GM18858 (cell line): ENCODE measurements around the gene VHLL.

Experiments used
- ATAC-seq: cut with Tn5 transposase; IDR thresholded peaks from one replicate; pipeline ENCODE4 v1.9.1; 2021; ENCODE audit not compliant: unreplicated experiment

VHLL gene

GRCh38 chr1:156291226-156292061 lies 7.7 kb downstream of the VHLL start:
- ATAC-seq, result no peak

DNA sequence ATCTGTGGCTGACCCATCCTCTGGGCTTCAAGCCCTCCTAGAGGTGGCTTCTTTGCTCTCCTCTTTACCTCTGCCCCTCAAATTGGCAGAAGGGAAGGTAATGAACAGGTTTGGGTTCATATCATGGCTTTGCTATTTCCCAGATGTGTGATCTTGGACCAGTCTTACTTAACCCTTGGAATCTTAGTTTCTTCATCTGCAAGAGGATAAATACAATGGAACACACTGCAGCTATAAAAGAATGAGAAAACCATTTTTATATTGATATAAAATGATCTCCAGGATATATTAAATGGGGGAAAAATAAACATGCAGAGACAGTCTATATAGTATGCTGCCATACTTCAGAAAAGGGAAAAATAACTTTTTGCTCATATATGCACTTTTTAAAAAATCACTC lies 9.2 kb downstream of the VHLL start:
- no peak for ATAC-seq

GRCh38 chr1:156286061-156286460 lies 13.0 kb downstream of the VHLL start:
- no peak for ATAC-seq

GRCh38 chr1:156285437-156285836 lies 13.7 kb downstream of the VHLL start:
- ATAC-seq, result no peak

DNA sequence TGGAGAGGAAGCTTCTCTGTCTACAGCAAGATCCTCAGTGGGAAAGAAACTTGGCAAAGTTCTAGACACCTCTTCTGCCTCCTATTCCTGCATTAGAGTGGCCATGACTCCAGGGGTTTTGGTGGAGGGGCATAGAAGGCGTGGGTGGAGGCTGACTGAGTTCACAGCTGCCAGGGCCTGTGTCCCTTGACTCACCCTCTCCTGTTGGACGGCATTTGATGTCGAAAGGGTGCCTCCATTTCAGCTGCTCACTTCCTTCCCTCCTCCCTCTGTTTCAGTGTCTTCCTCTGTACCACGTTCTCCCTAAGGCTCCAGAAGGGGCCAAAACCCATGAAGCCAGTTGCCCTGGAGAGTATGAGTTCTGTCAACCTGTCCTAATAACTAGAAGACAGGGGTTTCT lies 14.3 kb downstream of the VHLL start:
- ATAC-seq, result no peak

GRCh38 chr1:156284112-156284511 lies 15.0 kb downstream of the VHLL start, which contains the start of gene TMEM79:
TSS of gene TMEM79 (plus strand) at chr1:156284325. CDS start at chr1:156285227, 902 bp downstream.
- ATAC-seq, result no peak

- ATAC-seq, result no peak
Observed at GRCh38 chr1:156283521-156283920, 15.6 kb downstream of the VHLL start.

GRCh38 chr1:156282479-156283222 lies 16.5 kb downstream of the VHLL start, which contains the start of gene SMG5:
TSS of gene SMG5 (minus strand) at chr1:156282825. CDS start at chr1:156282680, 145 bp downstream.
- peak; percentile 64 for ATAC-seq

DNA sequence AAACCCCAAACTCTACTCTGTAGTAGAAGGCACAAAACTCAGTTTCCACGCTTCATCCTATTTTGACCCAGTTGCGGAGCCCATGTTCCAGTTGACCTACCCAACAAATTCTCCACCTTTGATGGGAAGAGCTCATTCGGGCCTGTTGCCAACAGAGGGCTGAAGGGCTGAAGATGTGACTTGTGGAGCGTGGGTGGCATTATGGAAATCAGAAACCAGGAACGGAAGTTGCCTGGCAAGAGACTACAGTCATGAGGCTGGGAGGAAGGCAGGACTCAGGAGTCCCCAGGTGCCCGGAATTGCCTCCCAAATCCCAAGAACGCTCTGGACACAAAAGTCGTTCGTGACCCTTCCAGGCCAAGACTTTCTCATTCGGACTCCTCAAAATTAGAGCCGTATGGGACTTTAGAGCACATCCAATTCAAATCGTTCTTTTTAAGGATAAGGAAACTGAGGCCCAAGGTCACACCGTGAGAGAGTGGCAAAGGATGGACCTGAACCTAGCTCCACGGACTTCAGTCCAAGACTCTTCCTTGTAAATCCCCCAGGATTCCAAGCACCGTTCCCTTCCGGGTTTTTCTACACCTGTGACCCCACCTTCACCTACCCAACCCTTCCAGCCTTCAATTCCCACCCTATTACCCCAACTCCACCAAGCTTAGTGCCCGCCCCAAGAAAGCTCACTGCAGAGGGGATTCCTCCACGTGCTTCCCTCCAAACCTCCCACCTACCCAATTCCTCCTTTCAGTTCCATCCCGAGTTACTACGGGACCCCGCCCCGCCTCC lies 17.2 kb downstream of the VHLL start:
- no peak for ATAC-seq

DNA sequence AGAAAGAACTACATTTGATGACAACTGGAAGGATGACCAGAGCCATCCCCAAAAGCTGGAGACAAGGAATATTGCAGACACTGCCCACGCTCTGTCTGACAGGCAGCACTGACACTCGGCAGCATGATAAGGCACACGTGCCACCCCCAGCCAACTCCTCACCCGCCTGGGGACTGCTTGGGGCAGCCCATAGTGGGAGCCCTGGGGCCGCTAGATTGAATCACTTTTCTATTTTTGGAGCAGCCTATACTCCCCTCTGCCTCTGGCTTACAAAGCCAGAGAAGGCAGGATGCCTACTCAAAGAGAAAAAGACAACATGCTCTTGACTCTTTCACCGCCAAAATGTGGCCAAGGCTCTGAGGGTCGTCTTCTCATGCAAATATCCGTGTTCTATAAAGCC lies 17.8 kb downstream of the VHLL start:
- no peak for ATAC-seq

DNA sequence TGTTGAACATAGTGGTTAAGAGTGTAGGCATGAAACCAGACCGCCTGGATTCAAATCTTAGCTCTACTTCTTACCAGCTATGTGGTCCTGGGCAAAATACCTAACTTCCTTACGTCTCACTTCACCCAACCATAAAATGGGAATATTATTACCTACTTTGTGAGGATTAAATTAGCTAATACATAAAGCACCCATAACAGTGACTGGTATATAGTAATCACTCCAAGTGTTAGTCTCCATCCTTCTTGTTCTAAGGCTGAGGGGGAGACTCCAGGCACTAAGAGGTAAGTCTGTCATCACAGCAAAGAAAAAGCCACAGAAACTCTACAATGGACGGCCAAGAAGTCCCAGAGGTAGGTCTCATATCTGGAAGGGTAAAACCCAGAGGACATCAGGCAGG lies 19.3 kb downstream of the VHLL start:
- no peak for ATAC-seq

- no peak for ATAC-seq
Observed at GRCh38 chr1:156276966-156277381, 22.1 kb downstream of the VHLL start.

- ATAC-seq, result no peak
Observed at GRCh38 chr1:156276532-156276931, 22.6 kb downstream of the VHLL start.

DNA sequence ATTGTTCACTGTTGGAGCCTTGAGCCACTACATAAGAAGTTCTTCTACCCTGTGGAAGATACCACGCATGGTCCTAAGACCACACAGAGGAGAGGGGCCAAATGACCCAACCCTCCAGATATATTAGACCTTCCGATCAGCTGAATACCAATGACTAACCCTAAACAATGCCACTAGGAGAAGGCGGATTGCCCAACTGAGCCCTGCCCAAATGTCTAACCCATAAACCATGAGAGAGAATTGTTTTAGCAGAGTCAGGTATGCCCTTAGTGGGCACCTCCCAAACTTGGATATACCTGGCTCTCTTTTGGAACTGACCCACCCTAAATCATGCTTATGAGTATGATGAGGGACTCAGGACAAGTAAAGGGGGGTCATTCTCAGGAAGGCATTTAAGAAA lies 28.8 kb downstream of the VHLL start:
- ATAC-seq, result no peak

DNA sequence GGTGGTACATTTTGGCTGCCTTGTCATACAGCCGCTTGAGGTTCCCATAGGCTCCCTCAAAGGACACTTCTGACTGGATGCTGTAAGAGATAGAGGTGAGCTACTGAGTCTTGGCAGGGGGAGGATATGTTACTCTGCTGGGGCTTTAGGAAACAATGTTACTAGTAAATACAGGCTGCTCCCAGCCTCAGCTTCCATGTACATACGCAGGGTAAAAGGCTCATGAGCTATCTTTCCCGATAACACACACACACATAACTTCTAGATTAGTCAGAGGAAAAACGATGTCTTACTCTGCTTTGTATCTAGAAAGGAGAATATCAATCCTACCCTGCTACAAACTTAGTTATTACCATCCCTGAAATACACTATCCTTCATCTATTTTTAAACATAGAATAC lies 30.8 kb downstream of the VHLL start:
- no peak for ATAC-seq

DNA sequence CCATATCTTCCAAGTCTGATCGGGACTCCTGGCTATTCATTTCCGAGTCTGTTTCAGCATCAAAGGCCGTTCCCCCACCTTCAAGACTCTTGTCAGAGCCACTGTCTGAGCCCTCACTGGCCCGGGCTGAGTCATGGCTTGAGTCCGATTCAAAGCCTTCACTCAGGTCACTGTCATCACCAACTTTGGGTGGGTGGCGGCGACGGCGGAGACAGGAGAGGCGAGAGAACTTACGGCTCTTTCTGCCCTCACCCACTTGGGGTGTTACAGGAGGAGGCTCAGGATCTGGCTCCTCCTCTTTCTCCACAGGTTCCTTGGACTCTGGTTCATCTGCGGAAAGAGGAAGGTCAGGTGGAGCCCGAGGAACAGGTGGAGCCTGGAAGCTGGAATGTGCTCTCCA lies 33.1 kb downstream of the VHLL start:
- no peak for ATAC-seq

- ATAC-seq, result no peak
Observed at GRCh38 chr1:156263288-156263655, 35.8 kb downstream of the VHLL start.

- ATAC-seq, result no peak
Observed at GRCh38 chr1:156262461-156263287, 36.4 kb downstream of the VHLL start.

GRCh38 chr1:156260896-156261295 lies 38.2 kb downstream of the VHLL start:
- ATAC-seq, result no peak

- ATAC-seq, result no peak
Observed at GRCh38 chr1:156259805-156260204, 39.3 kb downstream of the VHLL start.

DNA sequence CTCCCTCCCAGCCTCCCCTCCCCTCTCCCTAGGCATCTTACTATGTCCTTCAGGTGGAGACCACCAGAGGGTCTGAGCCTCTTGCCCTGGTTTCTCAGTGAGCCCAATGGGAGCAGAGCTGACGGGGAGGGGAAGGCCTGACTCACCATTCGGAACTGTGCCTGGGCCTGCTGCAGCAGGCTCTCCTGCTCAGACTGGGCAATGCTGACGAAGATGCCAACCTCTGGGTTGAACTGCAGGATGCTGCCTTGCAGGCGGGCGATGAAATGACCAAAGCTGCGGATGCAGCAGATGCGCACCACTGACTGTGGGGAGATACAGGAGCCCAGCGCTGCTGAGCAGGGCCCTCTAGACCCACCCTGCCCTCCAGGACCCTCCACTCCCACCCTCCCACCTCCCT lies 40.2 kb downstream of the VHLL start:
- no peak for ATAC-seq
